GM19193 (cell line): ENCODE results near the gene RANBP3L.

ENCODE experiments used
- POLR2A ChIP-seq: IDR thresholded peaks from 4 replicates; pipeline ENCODE4 v1.6.1; 2011; ENCODE audit not compliant: insufficient read depth, insufficient read length; ENCODE audit errors: extremely low read depth

The RANBP3L gene

GRCh38 chr5:36301858-36302603 is at the start of gene RANBP3L:
RANBP3L (minus strand) TSS chr5:36301902; CDS start chr5:36301416, 486 bp downstream.
- TF ChIP-seq POLR2A: no peak

- TF ChIP-seq POLR2A: no peak
Observed at GRCh38 chr5:36346896-36347690, 45.4 kb upstream of the RANBP3L start.

DNA sequence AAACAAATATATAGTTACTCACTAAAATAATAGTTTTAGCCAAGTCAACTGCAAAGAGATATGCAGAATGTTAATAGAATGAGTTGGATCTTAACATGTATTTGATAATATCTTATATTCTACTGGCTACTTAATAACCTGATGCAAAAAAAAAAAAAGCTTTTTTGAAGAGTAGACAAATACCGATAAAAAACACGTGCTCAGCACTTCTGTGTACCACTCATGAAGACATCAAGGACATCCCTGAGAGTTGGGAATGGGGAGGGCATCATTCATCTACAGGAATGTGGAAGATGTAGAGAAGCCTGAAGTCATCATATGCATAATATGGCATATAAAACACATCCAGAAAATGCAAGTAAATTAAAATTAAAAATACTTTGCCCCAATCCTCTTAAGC is 43.2 kb upstream of the RANBP3L start:
- TF ChIP-seq POLR2A: no peak

- TF ChIP-seq POLR2A: no peak
Observed at GRCh38 chr5:36337597-36337996, 35.9 kb upstream of the RANBP3L start.

- no peak for TF ChIP-seq POLR2A
Observed at GRCh38 chr5:36334315-36334714, 32.6 kb upstream of the RANBP3L start.

GRCh38 chr5:36325196-36325595 is 23.5 kb upstream of the RANBP3L start:
- no peak for TF ChIP-seq POLR2A

- TF ChIP-seq POLR2A: no peak
Observed at GRCh38 chr5:36323926-36324781, 22.5 kb upstream of the RANBP3L start.

DNA sequence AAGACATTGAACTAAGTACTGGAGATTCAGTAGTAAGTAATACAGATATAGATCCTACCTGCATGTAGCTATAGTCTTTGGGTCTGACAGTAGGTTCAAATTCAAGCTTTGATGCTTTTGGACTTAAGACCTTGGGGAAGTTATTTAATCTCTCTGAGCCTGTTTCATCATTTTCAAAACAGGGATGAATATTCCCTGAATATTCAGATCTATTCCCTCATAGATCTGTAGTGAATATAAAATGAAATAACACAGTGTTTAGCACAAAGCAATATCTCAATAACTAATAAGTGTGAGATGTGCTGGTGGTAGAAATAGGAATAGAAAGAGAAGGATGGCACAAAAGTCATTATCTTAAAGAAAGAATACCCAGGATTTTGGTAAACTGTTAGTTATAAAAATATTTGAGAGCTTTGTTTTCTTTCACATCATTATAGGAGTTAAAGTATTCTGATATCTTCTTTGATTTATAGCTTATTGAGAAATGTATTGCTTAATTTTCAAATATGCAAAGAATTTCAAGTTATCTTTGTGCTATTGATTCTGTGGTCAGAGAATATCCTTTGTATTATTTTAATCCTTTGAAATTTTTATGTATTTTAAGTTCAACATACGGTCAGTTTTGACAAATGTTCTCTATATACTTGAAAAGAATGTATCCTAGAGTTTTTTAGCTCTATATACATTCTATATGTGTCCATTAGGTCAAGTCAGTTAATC is 11.4 kb upstream of the RANBP3L start:
- TF ChIP-seq POLR2A: no peak

DNA sequence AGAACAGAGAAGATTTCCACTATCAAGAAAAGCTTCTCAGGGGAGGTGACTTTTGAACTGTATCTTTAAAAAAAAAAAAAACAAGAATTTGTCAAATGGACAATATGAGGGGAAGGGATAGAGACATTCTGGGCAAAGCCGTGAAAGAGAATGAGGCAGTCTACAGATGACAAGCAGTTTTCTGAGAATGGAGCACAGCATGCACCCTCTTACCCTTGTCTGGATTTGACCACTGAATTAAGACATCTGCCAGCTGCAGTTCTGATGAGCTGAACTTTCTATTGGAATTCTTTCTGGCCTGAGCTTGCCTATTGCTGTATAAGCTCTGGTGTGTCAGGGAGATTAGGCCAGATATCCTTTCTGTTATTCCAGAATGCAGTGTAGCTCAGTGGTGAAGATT is 10.3 kb upstream of the RANBP3L start:
- no peak for TF ChIP-seq POLR2A

DNA sequence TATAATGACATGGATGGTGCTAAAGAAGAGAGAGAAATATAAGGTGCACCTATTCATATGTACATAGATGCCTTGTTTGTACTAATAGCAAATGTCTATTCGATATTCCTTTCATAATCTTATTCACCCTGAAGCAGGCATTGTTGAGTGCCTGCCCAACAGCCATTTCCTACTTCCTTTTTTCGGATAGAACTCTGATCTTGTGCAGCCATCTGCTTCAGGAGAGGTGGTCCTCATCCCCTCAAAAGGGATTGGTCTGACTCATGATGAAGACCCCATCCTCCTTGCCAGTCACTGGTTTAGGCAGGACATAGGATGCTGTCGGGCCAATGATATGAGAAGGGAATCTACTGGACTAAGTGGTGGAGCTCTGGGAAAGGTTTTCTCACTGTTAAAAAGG is 8.4 kb upstream of the RANBP3L start:
- no peak for TF ChIP-seq POLR2A

GRCh38 chr5:36305571-36306326 is 4.0 kb upstream of the RANBP3L start:
- no peak for TF ChIP-seq POLR2A

GRCh38 chr5:36304095-36304805 is 2.5 kb upstream of the RANBP3L start:
- TF ChIP-seq POLR2A: no peak

DNA sequence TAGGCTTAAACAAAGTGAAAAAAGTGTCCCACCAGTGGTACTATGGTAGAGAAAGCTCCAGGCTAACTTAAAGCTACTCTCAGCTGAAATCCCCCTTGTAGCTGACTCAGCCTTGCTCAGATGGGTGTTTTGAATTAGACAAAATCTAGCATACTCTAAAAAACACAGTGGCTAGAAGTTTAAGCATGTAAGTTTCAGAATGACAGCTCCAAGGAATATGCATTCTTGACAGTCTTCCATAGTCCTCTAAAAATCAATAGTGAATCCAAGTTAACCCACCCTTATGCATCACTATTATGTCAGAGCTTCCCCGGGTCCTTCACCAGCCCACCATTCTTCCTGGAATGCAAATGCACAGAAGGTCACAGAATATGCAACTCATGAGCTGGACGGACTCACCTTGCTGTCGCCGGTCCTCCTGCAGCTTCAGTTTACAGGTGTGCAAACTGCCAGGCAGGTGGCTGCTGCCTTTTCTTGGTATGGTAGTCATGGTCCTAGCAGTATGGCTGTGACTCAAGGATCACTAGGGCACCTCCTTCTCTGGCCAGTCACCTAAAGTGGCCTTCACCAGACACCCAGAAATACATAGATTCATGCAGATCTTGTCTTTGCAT is 668 bp downstream of the RANBP3L start:
- no peak for TF ChIP-seq POLR2A
